NB4 (cell line): ENCODE measurements around the gene EEF1A2.

ENCODE experiments used
- MYC ChIP-seq: IDR thresholded peaks from 2 replicates; pipeline ENCODE4 v1.6.1; 2011; ENCODE audit warnings: low read depth, low read length
- POLR2A ChIP-seq: IDR thresholded peaks from 2 replicates; pipeline ENCODE4 v1.6.1; 2011; ENCODE audit warnings: mild to moderate bottlenecking; ENCODE audit not compliant: insufficient read length; ENCODE audit errors: extremely low read depth
- TF ChIP-seq, protein P1 (sequence below): IDR thresholded peaks from one replicate; pipeline ENCODE4 v1.5.1; 2012; ENCODE audit warnings: low read depth, low read length
- TF ChIP-seq, protein P2 (sequence below): IDR thresholded peaks from 2 replicates; pipeline ENCODE4 v1.6.1; 2011; ENCODE audit warnings: low read depth, low read length

DNA sequence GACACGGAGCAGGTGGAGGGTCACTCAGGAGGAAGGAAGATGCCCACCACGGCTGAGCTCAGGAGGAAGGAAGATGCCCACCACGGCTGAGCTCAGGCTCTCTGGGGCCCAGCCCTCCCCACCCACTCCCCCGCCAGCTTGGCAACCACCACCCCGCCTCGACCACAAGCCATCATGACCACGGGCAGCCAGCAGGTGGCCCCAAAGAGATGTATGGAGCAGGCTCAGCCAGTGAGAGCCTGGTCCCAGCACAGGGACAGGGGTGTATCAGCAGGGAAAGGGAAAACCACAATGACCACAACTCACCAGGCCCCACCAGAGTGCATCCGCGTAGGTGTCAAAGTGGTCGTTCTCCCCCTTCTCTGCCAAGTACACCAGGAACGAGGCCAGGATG, 56.8 kb downstream of the EEF1A2 start:
- TF ChIP-seq MYC (0 out of 2 replicates have a peak, but pooled peaks have one; percentile 11), POLR2A (no peak)
- TF ChIP-seq, protein P1, sequence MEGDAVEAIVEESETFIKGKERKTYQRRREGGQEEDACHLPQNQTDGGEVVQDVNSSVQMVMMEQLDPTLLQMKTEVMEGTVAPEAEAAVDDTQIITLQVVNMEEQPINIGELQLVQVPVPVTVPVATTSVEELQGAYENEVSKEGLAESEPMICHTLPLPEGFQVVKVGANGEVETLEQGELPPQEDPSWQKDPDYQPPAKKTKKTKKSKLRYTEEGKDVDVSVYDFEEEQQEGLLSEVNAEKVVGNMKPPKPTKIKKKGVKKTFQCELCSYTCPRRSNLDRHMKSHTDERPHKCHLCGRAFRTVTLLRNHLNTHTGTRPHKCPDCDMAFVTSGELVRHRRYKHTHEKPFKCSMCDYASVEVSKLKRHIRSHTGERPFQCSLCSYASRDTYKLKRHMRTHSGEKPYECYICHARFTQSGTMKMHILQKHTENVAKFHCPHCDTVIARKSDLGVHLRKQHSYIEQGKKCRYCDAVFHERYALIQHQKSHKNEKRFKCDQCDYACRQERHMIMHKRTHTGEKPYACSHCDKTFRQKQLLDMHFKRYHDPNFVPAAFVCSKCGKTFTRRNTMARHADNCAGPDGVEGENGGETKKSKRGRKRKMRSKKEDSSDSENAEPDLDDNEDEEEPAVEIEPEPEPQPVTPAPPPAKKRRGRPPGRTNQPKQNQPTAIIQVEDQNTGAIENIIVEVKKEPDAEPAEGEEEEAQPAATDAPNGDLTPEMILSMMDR = peak; percentile 36
- TF ChIP-seq, protein P2, sequence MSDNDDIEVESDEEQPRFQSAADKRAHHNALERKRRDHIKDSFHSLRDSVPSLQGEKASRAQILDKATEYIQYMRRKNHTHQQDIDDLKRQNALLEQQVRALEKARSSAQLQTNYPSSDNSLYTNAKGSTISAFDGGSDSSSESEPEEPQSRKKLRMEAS = peak; percentile 29; the same call in 1 of the 2 replicates
